SK-N-MC (cell line): ENCODE results near the gene MT1H.

ENCODE experiments used
- DNase-seq: peaks from one replicate; pipeline ENCODE4 v3.0.0-alpha.2; 2011; ENCODE audit warnings: low read depth, low spot score
- H3K27ac ChIP-seq: fragments of 200-600 bp; sonication (generic); 2 replicates; pipeline ENCODE4 v1.5.1; 2016; ENCODE audit warnings: mixed run types
- H3K36me3 ChIP-seq: fragments of 200-600 bp; sonication (generic); 2 replicates; pipeline ENCODE4 v1.6.1; 2017; ENCODE audit warnings: antibody characterized with exemption, low read length, mixed read lengths; ENCODE audit not compliant: insufficient read depth
- H3K4me3 ChIP-seq: fragments of 200-600 bp; sonication (generic); 2 replicates; pipeline ENCODE4 v1.5.1; 2016
- H3K9ac ChIP-seq: fragments of 200-600 bp; sonication (generic); 2 replicates; pipeline ENCODE4 v1.8.0; 2017; ENCODE audit warnings: mixed run types, mixed read lengths; ENCODE audit not compliant: insufficient read length
- H3K9me3 ChIP-seq: fragments of 200-600 bp; sonication (generic); 2 replicates; pipeline ENCODE4 v1.6.1; 2017; ENCODE audit warnings: low read depth, mild to moderate bottlenecking, antibody characterized with exemption, low read length, moderate library complexity, mixed read lengths
- EZH2 ChIP-seq: fragments of 200-600 bp; sonication (generic); IDR thresholded peaks from one replicate; pipeline ENCODE4 v1.6.1; 2017; ENCODE audit warnings: antibody characterized with exemption
- FOXP2 ChIP-seq: optimal IDR thresholded peaks from 2 replicates; pipeline ENCODE3; 2011; ENCODE audit warnings: mild to moderate bottlenecking, moderate library complexity; ENCODE audit not compliant: insufficient read depth; ENCODE audit errors: extremely low read length, control extremely low read depth
- POLR2AphosphoS5 ChIP-seq: IDR thresholded peaks from 2 replicates; pipeline ENCODE4 v1.6.1; 2012; ENCODE audit warnings: mild to moderate bottlenecking, low read depth, low read length, borderline replicate concordance

MT1H gene

DNA sequence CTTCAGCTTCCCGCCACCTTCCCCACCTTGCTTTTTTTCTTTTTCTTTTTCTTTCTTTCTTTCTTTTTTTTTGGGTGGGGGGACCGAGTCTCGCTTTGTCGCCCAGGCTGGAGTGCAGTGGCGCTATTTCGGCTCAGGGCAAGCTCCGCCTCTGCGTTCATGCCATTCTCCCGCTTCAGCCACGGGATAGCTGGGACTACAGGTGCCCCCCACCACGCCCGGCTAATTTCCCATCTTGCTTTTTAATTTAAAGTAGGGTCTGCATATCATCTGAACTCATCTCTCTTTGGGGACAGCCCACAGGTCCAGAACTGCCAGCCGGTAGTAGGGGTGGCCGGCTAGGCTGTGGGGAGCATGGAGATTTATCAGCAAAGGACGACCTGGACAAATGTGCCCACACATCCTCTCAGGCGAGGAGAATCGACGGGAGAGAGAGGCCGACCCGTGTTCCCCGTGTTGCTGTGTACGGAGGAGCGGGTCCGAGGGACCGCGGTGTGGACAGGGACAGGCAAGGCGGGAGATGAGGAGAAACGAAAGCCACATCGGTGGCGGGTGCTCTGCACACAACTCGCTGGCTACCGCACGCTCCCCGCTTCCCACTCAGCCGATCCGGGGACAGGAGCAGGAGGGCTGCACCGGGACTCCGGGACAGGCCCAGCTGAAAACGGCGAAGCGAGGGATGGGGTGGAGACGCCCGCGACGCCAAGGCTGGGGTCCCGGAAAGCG, 34.7 kb upstream of the MT1H start:
- TF ChIP-seq FOXP2 (no peak), POLR2AphosphoS5 (no peak), EZH2 (no peak)
- no peak overlapping the region for H3K4me3 ChIP-seq
- no peak overlapping the region for H3K9ac ChIP-seq

DNA sequence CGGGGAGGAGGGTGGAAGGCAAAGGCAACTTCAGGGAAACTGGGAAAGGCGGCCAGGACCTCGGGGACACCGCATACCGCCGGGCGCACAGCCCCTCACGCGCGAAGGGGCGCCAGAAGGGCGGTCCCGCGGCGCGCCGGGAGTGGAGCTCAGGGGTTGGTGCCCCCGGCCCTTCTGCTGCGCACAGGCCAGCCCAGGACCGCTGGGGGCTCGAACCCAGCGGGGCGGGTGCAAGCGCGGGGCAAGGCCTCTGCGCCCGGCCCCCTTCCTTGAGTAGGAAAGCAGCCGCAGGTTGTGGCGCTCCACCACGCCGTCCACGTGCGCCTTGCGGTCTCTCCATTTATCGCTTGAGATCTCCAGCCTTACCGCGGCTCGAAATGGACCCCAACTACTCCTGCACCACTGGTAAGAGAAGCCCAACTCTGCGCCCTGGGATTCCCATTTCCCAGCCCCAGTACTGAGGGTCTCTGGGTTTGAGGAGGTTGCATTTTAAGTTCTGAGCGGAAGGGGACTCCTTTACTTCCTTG, 34.1 kb upstream of the MT1H start:
- TF ChIP-seq POLR2AphosphoS5 (no peak), EZH2 (no peak), FOXP2 (no peak)
- no peak for DNase-seq
- H3K36me3 ChIP-seq = no peaks in the 10 kb centered on the region
- no peak overlapping the region for H3K27ac ChIP-seq
- no peak overlapping the region for H3K4me3 ChIP-seq
- no peak overlapping the region for H3K9ac ChIP-seq
- H3K9me3 ChIP-seq = no peaks in the 10 kb centered on the region

More for the DNA sequence above, 34.7 kb upstream of the MT1H start:
- no peak overlapping the region for H3K27ac ChIP-seq
- DNase-seq = no peak
- H3K9me3 ChIP-seq = no peaks in the 10 kb centered on the region
- no peaks in the 10 kb centered on the region for H3K36me3 ChIP-seq

DNA sequence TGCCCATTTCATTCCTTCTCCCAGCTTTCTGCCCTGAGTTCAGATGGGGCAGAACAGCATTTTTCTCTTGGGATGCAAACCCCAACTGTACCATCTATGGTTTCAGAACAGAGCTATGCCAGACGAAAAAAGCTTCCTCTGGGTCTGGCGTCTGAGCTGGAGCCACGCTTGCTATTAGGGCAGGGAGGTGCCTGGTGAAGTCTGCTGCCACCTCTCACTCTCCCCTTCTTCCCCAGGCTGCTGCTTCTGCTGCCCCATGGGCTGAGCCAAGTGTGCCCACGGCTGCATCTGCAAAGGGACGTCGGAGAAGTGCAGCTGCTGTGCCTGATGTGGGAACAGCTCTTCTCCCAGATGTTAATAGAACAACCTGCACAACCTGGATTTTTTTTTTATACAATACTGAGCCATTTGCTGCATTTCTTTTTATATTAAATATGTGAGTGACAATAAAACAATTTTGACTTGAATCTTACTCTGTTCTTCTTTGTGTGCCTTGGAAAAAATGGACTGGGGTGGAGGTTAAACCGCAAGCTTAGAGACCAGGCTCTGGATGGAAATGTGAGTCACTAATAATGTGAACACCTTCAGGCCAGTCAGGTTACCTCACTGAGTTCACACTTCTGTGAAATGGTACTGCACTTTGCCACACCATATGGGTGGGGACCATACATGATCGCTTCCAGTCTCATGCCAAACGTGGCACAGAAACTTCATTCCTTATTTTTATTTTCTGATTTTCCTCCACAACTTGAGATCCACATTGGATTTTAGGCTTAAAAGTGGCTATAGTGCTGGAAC, 32.8 kb upstream of the MT1H start:
- Histone ChIP-seq H3K27ac (no peak overlapping the region), H3K4me3 (no peak overlapping the region), H3K36me3 (no peaks in the 10 kb centered on the region), H3K9me3 (no peaks in the 10 kb centered on the region), H3K9ac (no peak overlapping the region)
- no peak for DNase-seq
- TF ChIP-seq POLR2AphosphoS5 = no peak
- TF ChIP-seq FOXP2 = no peak
- TF ChIP-seq EZH2 = no peak

DNA sequence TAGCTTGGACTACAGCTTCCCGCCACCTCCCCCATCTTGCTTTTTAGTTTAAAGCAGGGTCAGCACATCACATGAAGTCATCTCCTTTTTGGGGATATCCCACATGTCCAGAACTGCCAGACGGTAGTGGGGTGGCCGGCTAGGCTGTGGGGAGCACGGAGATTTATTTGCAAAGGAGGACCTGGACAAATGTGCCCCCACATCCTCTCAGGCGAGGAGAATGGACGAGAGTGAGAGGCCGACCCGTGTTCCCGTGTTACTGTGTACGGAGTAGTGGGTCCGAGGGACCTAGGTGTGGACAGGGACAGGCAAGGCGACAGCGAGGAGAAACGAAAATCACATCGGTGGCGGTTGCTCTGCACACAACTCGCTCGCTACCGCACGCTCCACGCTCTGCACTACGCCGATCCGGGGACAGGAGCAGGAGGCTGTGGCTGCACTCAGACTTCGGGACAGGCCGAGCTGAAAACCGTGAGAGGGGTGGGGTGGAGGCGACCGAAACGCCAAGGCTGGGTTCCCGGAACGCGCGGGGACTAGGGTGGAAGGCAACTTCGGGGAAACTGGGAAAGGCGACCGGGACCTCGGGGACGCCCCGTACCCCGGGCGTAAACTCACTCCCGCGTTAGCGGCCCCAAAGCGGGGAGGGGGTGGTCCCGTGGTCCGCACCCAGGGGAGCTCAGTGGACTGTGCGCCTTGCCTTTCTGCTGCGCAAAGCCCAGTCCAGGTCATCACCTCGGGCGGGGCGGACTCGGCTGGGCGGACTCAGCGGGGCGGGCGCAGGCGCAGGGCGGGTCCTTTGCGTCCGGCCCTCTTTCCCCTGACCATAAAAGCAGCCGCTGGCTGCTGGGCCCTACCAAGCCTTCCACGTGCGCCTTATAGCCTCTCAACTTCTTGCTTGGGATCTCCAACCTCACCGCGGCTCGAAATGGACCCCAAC, 31.5 kb upstream of the MT1H start, which contains the start of gene MT1A:
Gene MT1A, plus strand, starts transcription at position 853 of the 937 bp plus-strand sequence. Its CDS starts 73 bp downstream, at position 926.
- Histone ChIP-seq H3K9me3 (no peaks in the 10 kb centered on the region), H3K36me3 (no peaks in the 10 kb centered on the region), H3K27ac (no peak within 1 kb of the TSS), H3K9ac (no peak within 1 kb of the TSS), H3K4me3 (no peak within 1 kb of the TSS)
- DNase-seq = no peak
- no peak for TF ChIP-seq POLR2AphosphoS5
- TF ChIP-seq FOXP2 = no peak
- TF ChIP-seq EZH2 = no peak

DNA sequence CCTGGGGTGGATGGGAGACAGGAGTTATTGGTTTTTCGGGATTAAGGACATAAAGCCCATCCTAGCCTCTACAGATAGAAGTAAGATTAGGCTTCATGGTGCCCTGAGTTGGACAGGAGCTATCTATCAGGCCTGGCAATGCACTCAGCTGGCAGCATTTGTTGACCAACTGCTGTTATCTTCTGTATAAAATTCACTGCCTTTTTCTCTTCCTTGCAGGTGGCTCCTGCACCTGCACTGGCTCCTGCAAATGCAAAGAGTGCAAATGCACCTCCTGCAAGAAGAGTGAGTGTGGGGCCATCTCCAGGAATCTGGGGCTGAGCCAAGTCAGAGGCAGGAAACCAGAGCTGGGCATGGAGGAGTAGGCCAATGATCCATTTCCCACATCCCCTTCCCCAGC, 30.6 kb upstream of the MT1H start:
- Histone ChIP-seq H3K9ac (no peak overlapping the region), H3K9me3 (no peaks in the 10 kb centered on the region), H3K36me3 (no peaks in the 10 kb centered on the region), H3K27ac (no peak overlapping the region), H3K4me3 (no peak overlapping the region)
- no peak for TF ChIP-seq POLR2AphosphoS5
- TF ChIP-seq EZH2 = no peak
- no peak for TF ChIP-seq FOXP2
- no peak for DNase-seq

DNA sequence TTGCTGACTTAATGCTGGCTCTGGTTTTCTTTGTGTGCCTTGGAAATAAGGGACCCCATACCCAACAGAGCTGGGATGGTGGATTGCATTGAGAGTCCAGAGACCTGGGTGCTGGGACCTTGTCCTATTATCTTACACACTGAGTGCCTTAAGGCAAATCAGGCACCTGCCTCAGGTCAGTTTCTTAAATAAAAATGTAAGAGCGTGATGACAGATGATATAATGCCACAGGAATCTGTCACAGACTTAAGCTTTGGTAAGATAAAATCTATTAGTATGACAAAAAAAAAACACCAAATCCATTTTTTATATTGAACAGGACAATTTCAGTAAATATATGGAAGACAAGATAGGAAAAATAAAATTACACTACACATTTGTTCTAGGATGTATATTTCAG, 29.5 kb upstream of the MT1H start:
- no peak overlapping the region for H3K27ac ChIP-seq
- TF ChIP-seq FOXP2 (no peak), POLR2AphosphoS5 (no peak), EZH2 (no peak)
- no peak for DNase-seq
- H3K4me3 ChIP-seq = no peak overlapping the region
- no peaks in the 10 kb centered on the region for H3K9me3 ChIP-seq
- H3K36me3 ChIP-seq = no peaks in the 10 kb centered on the region
- H3K9ac ChIP-seq = no peak overlapping the region

DNA sequence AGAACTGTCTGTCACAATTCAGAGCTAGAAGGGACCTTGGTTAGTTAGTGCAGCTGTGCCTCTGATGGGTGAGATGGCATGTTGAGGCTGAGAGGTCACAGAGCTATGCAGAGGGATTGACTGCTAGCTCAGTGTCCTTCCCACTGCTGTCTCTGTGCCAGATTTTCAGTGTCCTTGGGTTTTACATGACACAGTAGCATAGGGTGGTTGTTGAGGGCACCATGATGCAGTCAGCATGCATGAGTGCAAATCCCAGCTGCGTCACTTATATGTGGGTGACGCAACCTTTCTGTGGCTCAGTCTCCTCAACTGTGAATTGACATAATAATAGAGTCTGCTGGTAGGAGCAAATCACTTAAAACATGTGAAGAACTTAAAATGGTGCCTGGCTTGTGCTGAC, 28.4 kb upstream of the MT1H start:
- no peak overlapping the region for H3K9ac ChIP-seq
- H3K27ac ChIP-seq = no peak overlapping the region
- TF ChIP-seq POLR2AphosphoS5 = no peak
- no peak for TF ChIP-seq EZH2
- TF ChIP-seq FOXP2 = no peak
- H3K4me3 ChIP-seq = no peak overlapping the region
- H3K9me3 ChIP-seq = no peaks in the 10 kb centered on the region
- no peaks in the 10 kb centered on the region for H3K36me3 ChIP-seq
- DNase-seq = no peak
